ENCODE data around the gene TACR3.
"Not testable (repeated sequence)": the region's sequence is repeated elsewhere in the genome, so short reads cannot be mapped to it uniquely, and the experiment has no call there.

Gene TACR3

GRCh38 chr4:103719830-103720207, at the start of gene TACR3:
TACR3 (minus strand) TSS chr4:103719985; CDS start chr4:103719675, 310 bp downstream.
- peak within 1 kb of the TSS; percentile 22 for H3K4me3 ChIP-seq (ENCODE audit: control insufficient read depth, low read depth, low read length)
- peak; percentile 2 for DNase-seq (ENCODE audit: low read depth)
- no peak for TF ChIP-seq CTCF (conservative IDR thresholded peaks at IDR 0.05; ENCODE audit: control insufficient read depth, insufficient read depth, low read depth, low read length)

GRCh38 chr4:103757631-103758030, 37.8 kb upstream of the TACR3 start:
- no peak overlapping the region for H3K4me3 ChIP-seq (ENCODE audit: control insufficient read depth, low read depth, low read length)
- no peak for TF ChIP-seq CTCF (conservative IDR thresholded peaks at IDR 0.05; ENCODE audit: control insufficient read depth, insufficient read depth, low read depth, low read length)
- no peak for DNase-seq (ENCODE audit: low read depth)

- DNase-seq (ENCODE audit: low read depth) = no peak
- TF ChIP-seq CTCF (conservative IDR thresholded peaks at IDR 0.05; ENCODE audit: control insufficient read depth, insufficient read depth, low read depth, low read length) = no peak
Measured at GRCh38 chr4:103756741-103757140, 37.0 kb upstream of the TACR3 start.

GRCh38 chr4:103754844-103755243, 35.1 kb upstream of the TACR3 start:
- no peak for TF ChIP-seq CTCF (conservative IDR thresholded peaks at IDR 0.05; ENCODE audit: control insufficient read depth, insufficient read depth, low read depth, low read length)
- peak; percentile 21 for DNase-seq (ENCODE audit: low read depth)
- no peak overlapping the region for H3K4me3 ChIP-seq (ENCODE audit: control insufficient read depth, low read depth, low read length)

More at GRCh38 chr4:103756741-103757140, 37.0 kb upstream of the TACR3 start:
- H3K4me3 ChIP-seq (ENCODE audit: control insufficient read depth, low read depth, low read length) = no peak overlapping the region

GRCh38 chr4:103753868-103754653, 34.3 kb upstream of the TACR3 start:
- TF ChIP-seq CTCF (conservative IDR thresholded peaks at IDR 0.05; ENCODE audit: control insufficient read depth, insufficient read depth, low read depth, low read length) = no peak
- H3K4me3 ChIP-seq (ENCODE audit: control insufficient read depth, low read depth, low read length) = no peak overlapping the region
- DNase-seq (ENCODE audit: low read depth) = no peak

- DNase-seq (ENCODE audit: low read depth); H3K4me3 ChIP-seq (ENCODE audit: control insufficient read depth, low read depth, low read length): not testable (repeated sequence)
Measured at GRCh38 chr4:103723150-103723549, 3.4 kb upstream of the TACR3 start.

- no peak overlapping the region for H3K4me3 ChIP-seq (ENCODE audit: control insufficient read depth, low read depth, low read length)
- DNase-seq (ENCODE audit: low read depth) = peak; percentile 1
- no peak for TF ChIP-seq CTCF (conservative IDR thresholded peaks at IDR 0.05; ENCODE audit: control insufficient read depth, insufficient read depth, low read depth, low read length)
Measured at GRCh38 chr4:103721251-103721650, 1.5 kb upstream of the TACR3 start.

All from fibroblast of mammary gland (primary cell).